AG09309 (cell line): Measurements from ENCODE around the gene PIGU.

Source experiments
- DNase-seq: peaks from one replicate; pipeline ENCODE4 v3.0.0-alpha.2; 2010; ENCODE audit warnings: low read depth
- H3K4me3 ChIP-seq: 2 replicates; pipeline ENCODE4 v1.5.1; 2011; ENCODE audit warnings: mild to moderate bottlenecking, low read depth, low read length, moderate library complexity; ENCODE audit not compliant: control insufficient read depth
- TF ChIP-seq, protein P1 (sequence below): IDR thresholded peaks from 2 replicates; pipeline ENCODE4 v1.5.1; 2011; ENCODE audit warnings: mild to moderate bottlenecking, low read depth, low read length, inconsistent platforms; ENCODE audit not compliant: insufficient read depth, control insufficient read depth; ENCODE audit errors: missing control alignments

PIGU gene

GRCh38 chr20:34632870-34633452 is 43.9 kb downstream of the PIGU start:
- TF ChIP-seq, protein P1, sequence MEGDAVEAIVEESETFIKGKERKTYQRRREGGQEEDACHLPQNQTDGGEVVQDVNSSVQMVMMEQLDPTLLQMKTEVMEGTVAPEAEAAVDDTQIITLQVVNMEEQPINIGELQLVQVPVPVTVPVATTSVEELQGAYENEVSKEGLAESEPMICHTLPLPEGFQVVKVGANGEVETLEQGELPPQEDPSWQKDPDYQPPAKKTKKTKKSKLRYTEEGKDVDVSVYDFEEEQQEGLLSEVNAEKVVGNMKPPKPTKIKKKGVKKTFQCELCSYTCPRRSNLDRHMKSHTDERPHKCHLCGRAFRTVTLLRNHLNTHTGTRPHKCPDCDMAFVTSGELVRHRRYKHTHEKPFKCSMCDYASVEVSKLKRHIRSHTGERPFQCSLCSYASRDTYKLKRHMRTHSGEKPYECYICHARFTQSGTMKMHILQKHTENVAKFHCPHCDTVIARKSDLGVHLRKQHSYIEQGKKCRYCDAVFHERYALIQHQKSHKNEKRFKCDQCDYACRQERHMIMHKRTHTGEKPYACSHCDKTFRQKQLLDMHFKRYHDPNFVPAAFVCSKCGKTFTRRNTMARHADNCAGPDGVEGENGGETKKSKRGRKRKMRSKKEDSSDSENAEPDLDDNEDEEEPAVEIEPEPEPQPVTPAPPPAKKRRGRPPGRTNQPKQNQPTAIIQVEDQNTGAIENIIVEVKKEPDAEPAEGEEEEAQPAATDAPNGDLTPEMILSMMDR, result no peak
- no peak for DNase-seq
- H3K4me3 ChIP-seq, result no peak overlapping the region

- TF ChIP-seq, protein P1, result no peak
These were observed 47.0 kb downstream of the PIGU start for GRCh38 chr20:34629904-34630303.

DNA sequence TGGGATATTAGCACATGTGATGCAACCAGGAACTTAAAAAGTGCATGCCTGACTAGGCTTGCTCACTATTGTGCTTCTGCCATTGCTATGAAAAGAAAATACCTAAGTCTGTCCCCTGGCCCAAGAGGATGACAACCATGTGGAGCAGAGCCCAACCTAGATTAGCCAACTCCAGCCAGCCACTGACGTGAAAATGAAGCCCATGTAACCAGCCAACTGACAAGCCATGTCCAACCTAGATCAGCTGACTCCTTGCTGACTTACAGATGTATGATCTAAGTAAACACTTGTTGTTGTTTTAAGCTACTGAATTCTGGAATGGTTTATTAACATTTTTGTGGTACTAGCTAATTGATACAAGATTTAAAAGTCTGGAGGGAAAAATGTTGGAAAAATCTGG is 47.5 kb downstream of the PIGU start:
- no peak for DNase-seq
- TF ChIP-seq, protein P1, result no peak
- no peak overlapping the region for H3K4me3 ChIP-seq

More at GRCh38 chr20:34629904-34630303, 47.0 kb downstream of the PIGU start:
- no peak overlapping the region for H3K4me3 ChIP-seq
- no peak for DNase-seq

GRCh38 chr20:34628026-34628425 is 48.9 kb downstream of the PIGU start:
- no peak for DNase-seq
- TF ChIP-seq, protein P1, result no peak
- H3K4me3 ChIP-seq, result no peak overlapping the region

- H3K4me3 ChIP-seq, result no peak overlapping the region
- DNase-seq, result no peak
- TF ChIP-seq, protein P1, result no peak
These were observed 49.4 kb downstream of the PIGU start for GRCh38 chr20:34627458-34627857.

- TF ChIP-seq, protein P1, result no peak
- H3K4me3 ChIP-seq, result no peak overlapping the region
- no peak for DNase-seq
These were observed 49.9 kb downstream of the PIGU start for GRCh38 chr20:34626992-34627391.
